Sigmoid colon (tissue), 7 donors: ENCODE results near the gene C7orf33. TPM values are rescaled to one million over a fixed set of nuclear protein-coding genes. Genes with fewer than 3 reads are reported as not detected.

ENCODE experiments used
- DNase-seq: peaks from one replicate; pipeline ENCODE4 v3.0.0-alpha.2; 2019
- H3K27ac ChIP-seq, 4 donors: fragments of 200-600 bp; sonication (generic); one replicate each; pipeline ENCODE4 v1.5.1; 2016 to 2019; ENCODE audit warnings: mild to moderate bottlenecking in 1 of 4
- H3K27me3 ChIP-seq, 3 donors: fragments of 200-600 bp; sonication (generic); one replicate each; pipeline ENCODE4 v1.5.1; 2019; ENCODE audit warnings: mild to moderate bottlenecking in 1 of 3
- H3K36me3 ChIP-seq, 4 donors: fragments of 200-600 bp; sonication (generic); one replicate each; pipeline ENCODE4 v1.5.1; 2016 to 2019
- H3K4me1 ChIP-seq, 4 donors: fragments of 200-600 bp; sonication (generic); one replicate each; pipeline ENCODE4 v1.5.1; 2017 to 2019
- H3K4me3 ChIP-seq, 4 donors: fragments of 200-600 bp; sonication (generic); one replicate each; pipeline ENCODE4 v1.5.1; 2017 to 2019; ENCODE audit warnings: mild to moderate bottlenecking in 2 of 4, moderate library complexity in 1 of 4
- H3K9me3 ChIP-seq, 4 donors: fragments of 200-600 bp in 3 of 4; sonication (generic) in 3 of 4; one replicate each; pipeline versions ENCODE4 v1.5.1 to v1.6.1; 2013 to 2019
- CTCF ChIP-seq, 4 experiments: fragments of 450-650 bp in 3 of 4; fragments of 200-600 bp in 1 of 4; IDR thresholded peaks; one replicate each; pipeline ENCODE4 v1.5.1; 2016 to 2019; ENCODE audit warnings: antibody characterized with exemption in 4 of 4, mild to moderate bottlenecking in 3 of 4, moderate library complexity in 2 of 4
- EP300 ChIP-seq, 4 donors: sonication (generic); formaldehyde crosslinking; IDR thresholded peaks; one replicate each; pipeline ENCODE4 v1.6.1; 2017; ENCODE audit warnings: antibody characterized with exemption in 4 of 4
- POLR2A ChIP-seq, 2 donors: fragments of 450-650 bp; IDR thresholded peaks; one replicate each; pipeline ENCODE4 v1.6.1; 2016; ENCODE audit warnings: antibody characterized with exemption in 2 of 2, mild to moderate bottlenecking in 2 of 2, moderate library complexity in 2 of 2
- POLR2AphosphoS5 ChIP-seq, 4 donors: sonication (generic); formaldehyde crosslinking; IDR thresholded peaks; one replicate each; pipeline ENCODE4 v1.6.1; 2017; ENCODE audit warnings: antibody characterized with exemption in 4 of 4
- WGBS, 2 donors: extraction: QIAGEN DNeasy Blood & Tissue Kit; methylation state at CpG; one replicate each; pipeline ENCODE4 v1.1.7; 2013; 5-methylcytosine and 5-hydroxymethylcytosine counted together
- intact Hi-C: fragments of 100-400 bp; cut with DNase I; formaldehyde crosslinking; loops from one replicate; pipeline ENCODE4 v1.15.1; 2023
- polyA plus RNA-seq, 3 donors: library from polyadenylated mRNA; stranded (reverse); fragments of 200-250 nt; gene quantifications; one replicate each; pipeline ENCODE4 v1.2.3, GENCODE V29; 2013
- total RNA-seq, 4 donors: library from RNA; depleted of rRNA; stranded (reverse); fragments of >200 nt; gene quantifications; one replicate each; pipeline ENCODE4 v1.1.0, GENCODE V29; 2016
- donor health status: healthy with polysubstance abuse.
- donor health status: Bipolar disorder and iron deficiency.
- donor health status: healthy.

C7orf33 gene
- total and polyA plus RNA-seq, 7 donors, result not detected

- no peaks in the 10 kb centered on the region for H3K36me3 ChIP-seq
- TF ChIP-seq CTCF (IDR thresholded peaks at IDR 0.05) (no peak), EP300 (IDR thresholded peaks at IDR 0.05) (no peak), POLR2AphosphoS5 (IDR thresholded peaks at IDR 0.05) (no peak), POLR2A (IDR thresholded peaks at IDR 0.05) (no peak)
- H3K27me3 ChIP-seq, result no peaks in the 10 kb centered on the region
- 71 to 82% methylated on average over 3 of the region's 3 CpGs for WGBS, 2 donors
- H3K9me3 ChIP-seq, result no peaks in the 10 kb centered on the region
- H3K4me1 ChIP-seq, result peaks cover 0 to 8% (median 0%) of the 10 kb centered on the region in 4 donors
- H3K4me3 ChIP-seq, result no peak overlapping the region
- intact Hi-C loops, result no loop called here
- no peak overlapping the region for H3K27ac ChIP-seq
- DNase-seq, result no peak
Observed at GRCh38 chr7:148626828-148627227, 36.3 kb downstream of the C7orf33 start.

GRCh38 chr7:148628011-148628410 is 37.4 kb downstream of the C7orf33 start:
- WGBS, 2 donors, result 63 to 65% methylated on average over 7 of the region's 7 CpGs
- Histone ChIP-seq H3K27ac (no peak overlapping the region), H3K4me1 (peaks cover 0 to 8% (median 0%) of the 10 kb centered on the region in 4 donors), H3K9me3 (no peaks in the 10 kb centered on the region), H3K36me3 (no peaks in the 10 kb centered on the region), H3K27me3 (no peaks in the 10 kb centered on the region), H3K4me3 (no peak overlapping the region)
- intact Hi-C loops, result no loop called here
- DNase-seq, result no peak
- no peak for TF ChIP-seq POLR2AphosphoS5 (IDR thresholded peaks at IDR 0.05)
- no peak for TF ChIP-seq EP300 (IDR thresholded peaks at IDR 0.05)
- TF ChIP-seq POLR2A (IDR thresholded peaks at IDR 0.05), result no peak
- no peak for TF ChIP-seq CTCF (IDR thresholded peaks at IDR 0.05)

GRCh38 chr7:148630078-148630477 is 39.5 kb downstream of the C7orf33 start:
- H3K4me3 ChIP-seq, result no peak overlapping the region
- DNase-seq, result no peak
- no peaks in the 10 kb centered on the region for H3K27me3 ChIP-seq
- TF ChIP-seq EP300 (IDR thresholded peaks at IDR 0.05), result no peak
- no peak for TF ChIP-seq POLR2A (IDR thresholded peaks at IDR 0.05)
- TF ChIP-seq POLR2AphosphoS5 (IDR thresholded peaks at IDR 0.05), result no peak
- no peak for TF ChIP-seq CTCF (IDR thresholded peaks at IDR 0.05)
- H3K27ac ChIP-seq, result no peak overlapping the region
- H3K36me3 ChIP-seq, result no peaks in the 10 kb centered on the region
- 74 to 81% methylated on average over 6 of the region's 6 CpGs for WGBS, 2 donors
- intact Hi-C loops, result no loop called here
- no peaks in the 10 kb centered on the region for H3K9me3 ChIP-seq
- H3K4me1 ChIP-seq, result peaks cover 0 to 3% (median 0%) of the 10 kb centered on the region in 4 donors

- TF ChIP-seq POLR2A (IDR thresholded peaks at IDR 0.05) (no peak), CTCF (IDR thresholded peaks at IDR 0.05) (no peak), POLR2AphosphoS5 (IDR thresholded peaks at IDR 0.05) (no peak), EP300 (IDR thresholded peaks at IDR 0.05) (no peak)
- Histone ChIP-seq H3K4me3 (no peak overlapping the region), H3K27me3 (no peaks in the 10 kb centered on the region), H3K27ac (no peak overlapping the region), H3K36me3 (no peaks in the 10 kb centered on the region), H3K4me1 (no peaks in the 10 kb centered on the region), H3K9me3 (no peaks in the 10 kb centered on the region)
- intact Hi-C loops, result no loop called here
- WGBS, 2 donors, result 82 to 86% methylated on average over 6 of the region's 6 CpGs
- no peak for DNase-seq
Observed at GRCh38 chr7:148633761-148634160, 43.2 kb downstream of the C7orf33 start.

GRCh38 chr7:148637094-148637493 is 46.5 kb downstream of the C7orf33 start:
- Histone ChIP-seq H3K27me3 (no peaks in the 10 kb centered on the region), H3K27ac (no peak overlapping the region), H3K4me3 (no peak overlapping the region), H3K4me1 (no peaks in the 10 kb centered on the region), H3K9me3 (no peaks in the 10 kb centered on the region), H3K36me3 (no peaks in the 10 kb centered on the region)
- DNase-seq, result no peak
- 96% methylated on average over 19 of the region's 19 CpGs for WGBS, 2 donors
- TF ChIP-seq POLR2A (IDR thresholded peaks at IDR 0.05), result no peak
- no peak for TF ChIP-seq CTCF (IDR thresholded peaks at IDR 0.05)
- TF ChIP-seq POLR2AphosphoS5 (IDR thresholded peaks at IDR 0.05), result no peak
- no peak for TF ChIP-seq EP300 (IDR thresholded peaks at IDR 0.05)
- intact Hi-C loops, result no loop called here
